ENCODE data around the gene CHD2. TPM values are rescaled to one million over a fixed set of nuclear protein-coding genes. Genes with fewer than 3 reads are reported as not detected.

The CHD2 gene
- total RNA-seq, 1 experiment from 2014 or later = 120 TPM

DNA sequence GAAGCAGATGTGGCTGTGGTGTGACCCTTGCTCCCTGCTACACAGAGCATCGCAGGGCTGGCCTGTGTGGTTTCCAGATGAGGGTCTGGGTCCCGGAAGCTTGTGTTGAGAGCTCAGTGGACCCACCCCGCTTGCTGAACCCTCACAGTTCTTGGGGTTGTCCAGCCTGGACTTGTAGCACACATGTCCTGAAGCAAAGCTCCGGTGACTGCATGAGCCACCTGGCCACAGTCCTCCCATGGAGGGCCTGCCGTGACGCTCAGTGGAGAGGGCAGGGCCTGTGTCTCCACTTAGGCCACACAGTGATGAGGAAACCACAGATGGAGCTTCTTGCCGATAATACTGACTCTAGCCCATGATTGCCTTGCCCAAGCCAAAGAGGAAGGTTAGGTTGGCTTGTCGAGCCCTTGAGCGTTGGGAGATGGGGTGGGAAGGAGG is 126.3 kb downstream of the CHD2 start:
- BruUV-seq (replicated peaks) = no TSS peak
- H3K79me2 ChIP-seq (ENCODE audit: low read depth) = 0 out of 2 replicates have a peak, but pooled peaks cover 9% of the 10 kb centered on the region
- no peaks in the 10 kb centered on the region for H3K27me3 ChIP-seq (ENCODE audit: insufficient read depth, low read depth)
- H3K36me3 ChIP-seq (ENCODE audit: low read depth) = peaks cover 37% of the 10 kb centered on the region
- peaks cover 42% of the 10 kb centered on the region for H3F3A ChIP-seq (ENCODE audit: insufficient read depth, low read depth)
- no peak overlapping the region for H3K4me2 ChIP-seq
- intact Hi-C loops (cut with micrococcal nuclease; ENCODE audit: unreplicated experiment) = no loop called here
- no peak for DNase-seq
- H2AFZ ChIP-seq = no peak overlapping the region
- H3K9me2 ChIP-seq (ENCODE audit: insufficient read depth) = no peaks in the 10 kb centered on the region
- ChIA-PET CTCF (no interaction called here), POLR2A (ENCODE audit: unreplicated experiment) (no interaction called here)
- TF ChIP-seq, protein P1, sequence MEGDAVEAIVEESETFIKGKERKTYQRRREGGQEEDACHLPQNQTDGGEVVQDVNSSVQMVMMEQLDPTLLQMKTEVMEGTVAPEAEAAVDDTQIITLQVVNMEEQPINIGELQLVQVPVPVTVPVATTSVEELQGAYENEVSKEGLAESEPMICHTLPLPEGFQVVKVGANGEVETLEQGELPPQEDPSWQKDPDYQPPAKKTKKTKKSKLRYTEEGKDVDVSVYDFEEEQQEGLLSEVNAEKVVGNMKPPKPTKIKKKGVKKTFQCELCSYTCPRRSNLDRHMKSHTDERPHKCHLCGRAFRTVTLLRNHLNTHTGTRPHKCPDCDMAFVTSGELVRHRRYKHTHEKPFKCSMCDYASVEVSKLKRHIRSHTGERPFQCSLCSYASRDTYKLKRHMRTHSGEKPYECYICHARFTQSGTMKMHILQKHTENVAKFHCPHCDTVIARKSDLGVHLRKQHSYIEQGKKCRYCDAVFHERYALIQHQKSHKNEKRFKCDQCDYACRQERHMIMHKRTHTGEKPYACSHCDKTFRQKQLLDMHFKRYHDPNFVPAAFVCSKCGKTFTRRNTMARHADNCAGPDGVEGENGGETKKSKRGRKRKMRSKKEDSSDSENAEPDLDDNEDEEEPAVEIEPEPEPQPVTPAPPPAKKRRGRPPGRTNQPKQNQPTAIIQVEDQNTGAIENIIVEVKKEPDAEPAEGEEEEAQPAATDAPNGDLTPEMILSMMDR (conservative IDR thresholded peaks at IDR 0.05) = no peak
- TF ChIP-seq EZH2 (IDR thresholded peaks at IDR 0.05; ENCODE audit: low read depth) = no peak
- H4K20me1 ChIP-seq (ENCODE audit: insufficient read depth) = peaks cover 41% of the 10 kb centered on the region
- no peaks in the 10 kb centered on the region for H3K9me3 ChIP-seq (ENCODE audit: insufficient read depth, low read depth)
- H3K4me3 ChIP-seq = no peak overlapping the region
- no peak overlapping the region for H3K27ac ChIP-seq
- no peaks in the 10 kb centered on the region for H3K4me1 ChIP-seq (replicated peaks; ENCODE audit: insufficient read depth)

DNA sequence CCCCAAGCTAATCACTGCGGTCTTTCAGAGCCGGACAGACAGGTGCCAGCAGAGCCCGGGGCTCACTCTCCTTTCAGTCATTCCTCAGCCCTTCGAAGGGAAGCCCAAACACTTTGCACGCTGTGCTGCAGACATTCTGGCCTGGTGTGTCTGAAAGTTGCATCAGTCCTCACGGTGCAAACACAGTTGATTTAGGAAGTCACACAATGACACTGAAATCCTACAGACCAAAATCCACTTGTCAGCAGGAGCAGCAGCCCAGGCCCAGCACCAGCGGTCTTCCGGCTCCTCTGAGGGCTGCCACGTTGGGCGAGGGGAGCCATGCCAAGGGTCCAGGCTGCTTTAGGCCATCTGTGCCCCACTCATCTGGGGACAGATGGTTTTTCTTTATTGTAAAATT is 127.3 kb downstream of the CHD2 start:
- no peak for TF ChIP-seq EZH2 (IDR thresholded peaks at IDR 0.05; ENCODE audit: low read depth)
- TF ChIP-seq, protein P1 (conservative IDR thresholded peaks at IDR 0.05) = no peak
- CTCF ChIA-PET = interaction anchor here (1.4 kb wide), 1 partner anchor 1093 kb away, joined by 3 read pairs; no protein-coding TSS in a partner anchor
- intact Hi-C loops (cut with micrococcal nuclease; ENCODE audit: unreplicated experiment) = no loop called here
- Histone ChIP-seq H3K4me1 (replicated peaks; ENCODE audit: insufficient read depth) (no peaks in the 10 kb centered on the region), H4K20me1 (ENCODE audit: insufficient read depth) (peaks cover 33% of the 10 kb centered on the region), H3F3A (ENCODE audit: insufficient read depth, low read depth) (peaks cover 38% of the 10 kb centered on the region), H3K36me3 (ENCODE audit: low read depth) (peaks cover 28% of the 10 kb centered on the region), H3K9me2 (ENCODE audit: insufficient read depth) (no peaks in the 10 kb centered on the region), H3K4me3 (no peak overlapping the region), H3K4me2 (no peak overlapping the region), H2AFZ (no peak overlapping the region), H3K27ac (no peak overlapping the region), H3K27me3 (ENCODE audit: insufficient read depth, low read depth) (no peaks in the 10 kb centered on the region), H3K9me3 (ENCODE audit: insufficient read depth, low read depth) (no peaks in the 10 kb centered on the region), H3K79me2 (ENCODE audit: low read depth) (0 out of 2 replicates have a peak, but pooled peaks cover 3% of the 10 kb centered on the region)
- no TSS peak for BruUV-seq (replicated peaks)
- POLR2A ChIA-PET (ENCODE audit: unreplicated experiment) = no interaction called here
- DNase-seq = no peak

DNA sequence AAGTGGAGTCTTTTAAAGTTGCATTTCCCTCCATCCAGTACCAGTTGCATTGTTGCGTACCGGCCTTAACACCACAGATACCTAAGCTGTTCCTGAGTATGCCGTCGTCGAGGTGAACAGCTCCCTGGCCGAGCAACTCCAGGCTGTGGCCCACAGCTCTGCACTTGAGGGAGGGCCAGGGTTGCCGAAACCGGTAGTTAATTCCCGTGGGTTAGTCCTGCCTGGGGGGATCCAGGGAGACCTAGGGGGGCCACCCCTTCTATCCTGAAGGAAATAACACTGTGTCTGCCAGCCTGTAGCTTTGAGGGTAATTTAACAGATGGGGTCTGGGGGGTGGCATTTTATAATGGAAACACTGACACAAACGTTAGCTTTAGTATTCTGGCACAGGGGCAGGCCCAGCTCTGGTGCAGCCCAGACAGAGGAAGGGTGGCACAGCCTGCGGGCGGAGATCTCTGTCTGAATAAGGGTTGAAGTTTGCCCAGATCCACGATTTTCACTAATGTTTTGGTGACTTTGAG is 128.0 kb downstream of the CHD2 start:
- Histone ChIP-seq H4K20me1 (ENCODE audit: insufficient read depth) (peaks cover 26% of the 10 kb centered on the region), H3F3A (ENCODE audit: insufficient read depth, low read depth) (peaks cover 38% of the 10 kb centered on the region), H3K4me3 (no peak overlapping the region), H3K4me2 (no peak overlapping the region), H3K9me2 (ENCODE audit: insufficient read depth) (no peaks in the 10 kb centered on the region), H3K27ac (peak overlapping the region; percentile 39), H3K36me3 (ENCODE audit: low read depth) (peaks cover 20% of the 10 kb centered on the region), H3K27me3 (ENCODE audit: insufficient read depth, low read depth) (no peaks in the 10 kb centered on the region), H2AFZ (no peak overlapping the region), H3K79me2 (ENCODE audit: low read depth) (no peaks in the 10 kb centered on the region), H3K4me1 (replicated peaks; ENCODE audit: insufficient read depth) (no peaks in the 10 kb centered on the region), H3K9me3 (ENCODE audit: insufficient read depth, low read depth) (no peaks in the 10 kb centered on the region)
- intact Hi-C loops (cut with micrococcal nuclease; ENCODE audit: unreplicated experiment) = no loop called here
- CTCF ChIA-PET = interaction anchor here (0.5 to 1.4 kb wide), 2 partner anchors 295 to 1092 kb away, joined by 3 to 6 read pairs; no protein-coding TSS in a partner anchor
- no peak for TF ChIP-seq EZH2 (IDR thresholded peaks at IDR 0.05; ENCODE audit: low read depth)
- TF ChIP-seq, protein P1 (conservative IDR thresholded peaks at IDR 0.05) = no peak
- no peak for DNase-seq
- POLR2A ChIA-PET (ENCODE audit: unreplicated experiment) = no interaction called here
- BruUV-seq (replicated peaks) = no TSS peak
